ENCODE results near the gene PARD3B. TPM values are rescaled to one million over a fixed set of nuclear protein-coding genes. Genes with fewer than 3 reads are reported as not detected.

PARD3B gene
- total and polyA plus RNA-seq, 2 of the 8 experiments (the other 6 are each of a cell fraction or from before 2014, with no cell fraction given): 1.2 to 5.7 TPM

- Histone ChIP-seq H3K23me2 (ENCODE audit: low read depth, low read length) (no peaks in the 10 kb centered on the region), H2BK120ac (replicated peaks; ENCODE audit: low read depth, low read length) (no peak overlapping the region), H3K79me2 (ENCODE audit: control insufficient read depth in 1 of 2, insufficient read depth in 2 of 2, low read length in 2 of 2) (no peaks in the 10 kb centered on the region), H2BK15ac (ENCODE audit: low read length) (no peak overlapping the region), H3K9ac (replicated peaks in 1 of 4; ENCODE audit: extremely low read depth in 1 of 4, low read depth in 3 of 4, low read length in 3 of 4) (no peak overlapping the region), H3K36me3 (ENCODE audit: control insufficient read depth in 2 of 4, insufficient read depth in 4 of 4, low read length in 3 of 4) (no peaks in the 10 kb centered on the region), H4K91ac (replicated peaks; ENCODE audit: insufficient read length, low read length) (no peak overlapping the region), H3K14ac (ENCODE audit: insufficient read length) (no peak overlapping the region), H4K20me1 (replicated peaks in 1 of 2; ENCODE audit: control insufficient read depth in 1 of 2, insufficient read depth in 2 of 2, low read length in 2 of 2) (no peaks in the 10 kb centered on the region), H2AK5ac (ENCODE audit: low read depth, low read length) (no peak overlapping the region), H3K9me3 (ENCODE audit: insufficient read depth in 2 of 2, low read depth in 1 of 2, low read length in 1 of 2) (no peaks in the 10 kb centered on the region), H3K4me3 (ENCODE audit: extremely low read depth in 1 of 4, insufficient read depth in 2 of 4, low read depth in 3 of 4, low read length in 4 of 4) (no peak overlapping the region), H2BK5ac (ENCODE audit: low read depth, low read length) (no peak overlapping the region), H4K5ac (ENCODE audit: insufficient read length, low read depth, low read length) (no peak overlapping the region), H3K18ac (ENCODE audit: extremely low read depth, low read length) (no peak overlapping the region), H3K4me1 (replicated peaks in 1 of 4; ENCODE audit: control insufficient read depth in 3 of 4, insufficient read depth in 4 of 4, low read length in 3 of 4) (no peaks in the 10 kb centered on the region), H3K27me3 (replicated peaks in 1 of 4; ENCODE audit: control insufficient read depth in 3 of 4, extremely low read depth in 1 of 4, insufficient read depth in 3 of 4, low read length in 3 of 4) (no peaks in the 10 kb centered on the region), H2AFZ (ENCODE audit: low read length) (no peak overlapping the region), H3K23ac (ENCODE audit: insufficient read length) (no peak overlapping the region), H2BK20ac (ENCODE audit: low read length) (no peak overlapping the region), H3K27ac (ENCODE audit: low read depth, low read length) (no peak overlapping the region), H3K79me1 (ENCODE audit: low read depth, low read length) (no peaks in the 10 kb centered on the region), H2BK12ac (ENCODE audit: low read depth, low read length) (no peak overlapping the region), H3K4me2 (ENCODE audit: insufficient read depth in 1 of 2, low read depth in 2 of 2, low read length in 2 of 2) (no peak overlapping the region), H4K8ac (ENCODE audit: extremely low read depth, insufficient read depth, low read length) (no peak overlapping the region), H3K4ac (replicated peaks; ENCODE audit: insufficient read length, low read depth, low read length) (no peak overlapping the region), H3K56ac (replicated peaks; ENCODE audit: insufficient read length, low read depth, low read length) (no peak overlapping the region)
- FAIRE-seq (peak; percentile 95), DNase-seq (ENCODE audit: low read depth in 1 of 2, low spot score in 2 of 2) (peak in 1 of 2 experiments; percentile 9)
- TF ChIP-seq CTCF (IDR thresholded peaks at IDR 0.05; ENCODE audit: control extremely low read depth in 1 of 3, insufficient read depth in 1 of 3, low read depth in 1 of 3, low read length in 3 of 3) (peak in 2 of 3 experiments; percentile 71 to 72; a peak in 3 of 4 replicates), YY1 (IDR thresholded peaks at IDR 0.05; ENCODE audit: low read depth, low read length) (peak; percentile 54; the same call in 1 of the 2 replicates), PHF8 (conservative IDR thresholded peaks at IDR 0.05; ENCODE audit: low read depth, low read length) (no peak), RAD21 (IDR thresholded peaks at IDR 0.05 in 1 of 2, conservative IDR thresholded peaks at IDR 0.05 in 1 of 2; ENCODE audit: low read depth in 2 of 2, low read length in 2 of 2) (peak; percentile 89 to 91), KDM1A (IDR thresholded peaks at IDR 0.05; ENCODE audit: borderline replicate concordance, low read length) (no peak), CEBPB (IDR thresholded peaks at IDR 0.05; ENCODE audit: low read depth, low read length) (peak; percentile 100)
- POLR2A ChIA-PET (ENCODE audit: partially characterized antibody): no interaction called here
- WGBS, 2 experiments (ENCODE audit: extremely low coverage in 1 of 2, insufficient coverage in 1 of 2, insufficient read length in 1 of 2, insufficient replicate concordance in 2 of 2, low coverage in 1 of 2, low lambda C conversion rate in 2 of 2, missing lambda C conversion rate in 1 of 2): 79% methylated on average over 2 of the region's 2 CpGs; no CpG with 5 or more reads in 1 of the 2 experiments
- CTCF ChIA-PET (ENCODE audit: partially characterized antibody): interaction anchor here (0.5 to 4.5 kb wide), 30 partner anchors 14 to 620 kb away, joined by 3 to 30 read pairs (median 4); partner anchors contain the start of gene PARD3B
Measured at GRCh38 chr2:204691911-204692510, 146.7 kb downstream of the PARD3B start.

Measured in H1 (cell line).